ENCODE measurements around the gene ENSA. TPM values are rescaled to one million over a fixed set of nuclear protein-coding genes. Genes with fewer than 3 reads are reported as not detected.

ENSA gene
- total and polyA plus RNA-seq, 2 of the 4 experiments (the other 2 are of a cell fraction) = 53.2 to 96.5 TPM

GRCh38 chr1:150622303-150622975, 7.0 kb downstream of the ENSA start:
- TF ChIP-seq FOS (IDR thresholded peaks at IDR 0.05; ENCODE audit: low read depth, low read length) (no peak), RCOR1 (IDR thresholded peaks at IDR 0.05; ENCODE audit: insufficient replicate concordance, low read length) (no peak), POLR2A (IDR thresholded peaks at IDR 0.05; ENCODE audit: low read depth, low read length) (no peak), CEBPB (IDR thresholded peaks at IDR 0.05; ENCODE audit: low read depth, low read length) (no peak)

More at GRCh38 chr1:150622303-150622975, 7.0 kb downstream of the ENSA start:
- H3K4ac ChIP-seq (ENCODE audit: low read depth, low read length) = no peak overlapping the region
- H3K23ac ChIP-seq (ENCODE audit: low read depth, low read length) = no peak overlapping the region
- H4K8ac ChIP-seq (ENCODE audit: low read depth in 2 of 2, low read length in 2 of 2) = no peak overlapping the region
- H3K9me3 ChIP-seq (ENCODE audit: control insufficient read depth, insufficient read depth, low read length) = no peaks in the 10 kb centered on the region
- H3K27me3 ChIP-seq (ENCODE audit: control insufficient read depth, insufficient read depth, low read length) = no peaks in the 10 kb centered on the region
- no peak overlapping the region for H2AK5ac ChIP-seq (ENCODE audit: low read depth, low read length)
- no peak overlapping the region for H4K91ac ChIP-seq (ENCODE audit: insufficient read depth, low read depth, low read length)
- ChIA-PET CTCF (interaction anchor here (0.6 to 1.6 kb wide), 3 partner anchors 10 to 61 kb away, joined by 3 to 5 read pairs (median 5); no protein-coding TSS in a partner anchor), POLR2A (ENCODE audit: unreplicated experiment) (interaction anchor here (1.2 kb wide), 1 partner anchor 43 kb away, joined by 3 read pairs; the partner anchor contains the start of gene MCL1)
- intact Hi-C loops (cut with micrococcal nuclease) = no loop called here
- no peak overlapping the region for H2BK5ac ChIP-seq (ENCODE audit: low read depth, low read length, poor library complexity, severe bottlenecking)
- H2AFZ ChIP-seq (replicated peaks; ENCODE audit: low read length, poor library complexity) = no peak overlapping the region
- DNase-seq = no peak
- ATAC-seq (ENCODE audit: low read depth) = no peak
- peaks cover 21 to 44% of the 10 kb centered on the region in 2 experiments for H3K79me1 ChIP-seq (ENCODE audit: low read depth in 1 of 2, low read length in 2 of 2)
- H3K18ac ChIP-seq (ENCODE audit: low read depth, low read length) = no peak overlapping the region
- H2AK9ac ChIP-seq (replicated peaks; ENCODE audit: low read depth, low read length, poor library complexity) = no peak overlapping the region
- peaks cover 10% of the 10 kb centered on the region for H3K4me1 ChIP-seq (ENCODE audit: control insufficient read depth, insufficient read depth, low read length)
- no peaks in the 10 kb centered on the region for H4K20me1 ChIP-seq (ENCODE audit: insufficient read depth, low read length)
- no peak overlapping the region for H3K14ac ChIP-seq (replicated peaks; ENCODE audit: low read depth, low read length)
- no peak overlapping the region for H3K4me3 ChIP-seq (ENCODE audit: insufficient read depth, low read depth, low read length)
- no peak overlapping the region for H3K9ac ChIP-seq (ENCODE audit: low read depth, low read length)
- in situ Hi-C loops (cut with MboI; ENCODE audit: low sequenced_read_pairs) = no loop called here
- H3K9me1 ChIP-seq (ENCODE audit: insufficient read depth, low read length) = no peaks in the 10 kb centered on the region
- H3K4me2 ChIP-seq (ENCODE audit: low read depth, low read length) = no peak overlapping the region
- 75% methylated on average over 2 of the region's 8 CpGs; no CpG with 5 or more reads in 1 of the 2 experiments for WGBS, 2 experiments (ENCODE audit: extremely low coverage in 2 of 2, insufficient read length in 1 of 2)
- no peak overlapping the region for H3K56ac ChIP-seq (ENCODE audit: extremely low read depth, insufficient read depth, low read length)
- BruUV-seq (replicated peaks) = no TSS peak
- no peak overlapping the region for H3K27ac ChIP-seq (ENCODE audit: insufficient read depth, low read length)
- dilution Hi-C loops (cut with HindIII; ENCODE audit: low sequenced_read_pairs, unreplicated experiment) = no loop called here
- H2BK120ac ChIP-seq (ENCODE audit: low read depth, low read length) = no peak overlapping the region
- no peak overlapping the region for H4K5ac ChIP-seq (ENCODE audit: low read depth, low read length)
- no peak overlapping the region for H2BK20ac ChIP-seq (ENCODE audit: low read depth, low read length)
- peaks cover 25% of the 10 kb centered on the region for H3K36me3 ChIP-seq (ENCODE audit: control insufficient read depth, insufficient read depth, low read length)
- no peak overlapping the region for H2BK15ac ChIP-seq (ENCODE audit: low read depth, low read length)
